ENCODE results near the gene ZNF622. TPM values are rescaled to one million over a fixed set of nuclear protein-coding genes. Genes with fewer than 3 reads are reported as not detected.
A peak's percentile ranks its signal among the peaks of the same experiment; 100 is the strongest.

ZNF622 gene
- total and polyA plus RNA-seq, 12 donors, result 29.6 to 103 (median 54.9) TPM

GRCh38 chr5:16507716-16508115, 42.1 kb upstream of the ZNF622 start:
- DNase-seq, result no peak
- ATAC-seq, result no peak
- no peak for TF ChIP-seq CTCF (IDR thresholded peaks at IDR 0.05)
- Histone ChIP-seq H3K4me3 (peak overlapping the region; percentile 4 to 60 (median 48)), H3K27ac (peak overlapping the region; percentile 57 to 96 (median 88)), H3K36me3 (no peaks in the 10 kb centered on the region), H3K27me3 (no peaks in the 10 kb centered on the region), H3K4me1 (peaks cover 0 to 38% (median 7%) of the 10 kb centered on the region in 9 donors), H3K9me3 (no peaks in the 10 kb centered on the region)
- intact Hi-C loops (cut with DNase I), result loop anchor here in 4 of 10 donors (2.0 to 5.0 kb wide), 4 partner anchors 35 to 45 kb away; no protein-coding TSS in a partner anchor

- Histone ChIP-seq H3K4me1 (peaks cover 0 to 50% (median 7%) of the 10 kb centered on the region in 9 donors), H3K4me3 (peak overlapping the region; percentile 2 to 60 (median 48)), H3K27ac (peak overlapping the region; percentile 37 to 96 (median 88)), H3K9me3 (no peaks in the 10 kb centered on the region), H3K36me3 (no peaks in the 10 kb centered on the region), H3K27me3 (no peaks in the 10 kb centered on the region)
- intact Hi-C loops (cut with DNase I), result loop anchor here in 3 of 10 donors (5.0 kb wide), 3 partner anchors 36 to 46 kb away; no protein-coding TSS in a partner anchor
- ATAC-seq (peak in 6 of 8 donors; percentile 3 to 45 (median 10)), DNase-seq (no peak)
- WGBS, 2 donors, result 36 to 68% methylated on average over 6 of the region's 6 CpGs
- no peak for TF ChIP-seq CTCF (IDR thresholded peaks at IDR 0.05)
Measured at GRCh38 chr5:16505904-16506303, 40.3 kb upstream of the ZNF622 start.

- DNase-seq (no peak), ATAC-seq (peak; percentile 3 to 59 (median 23))
- H3K27ac ChIP-seq, result peak overlapping the region; percentile 37 to 96 (median 88)
- peak overlapping the region; percentile 2 to 60 (median 48) for H3K4me3 ChIP-seq
- no peaks in the 10 kb centered on the region for H3K27me3 ChIP-seq
- no peaks in the 10 kb centered on the region for H3K36me3 ChIP-seq
- intact Hi-C loops (cut with DNase I), result loop anchor here in 3 of 10 donors (5.0 kb wide), 3 partner anchors 37 to 47 kb away; no protein-coding TSS in a partner anchor
- no peaks in the 10 kb centered on the region for H3K9me3 ChIP-seq
- H3K4me1 ChIP-seq, result peaks cover 0 to 56% (median 10%) of the 10 kb centered on the region in 9 donors
- no peak for TF ChIP-seq CTCF (IDR thresholded peaks at IDR 0.05)
- 59 to 60% methylated on average over 17 of the region's 17 CpGs for WGBS, 2 donors
Measured at GRCh38 chr5:16505140-16505891, 39.7 kb upstream of the ZNF622 start.

- H3K4me3 ChIP-seq, result peak overlapping the region in 8 of 10 donors; percentile 32 to 60 (median 50)
- WGBS, 2 donors, result 79 to 81% methylated on average over 10 of the region's 10 CpGs
Measured at GRCh38 chr5:16504571-16504970, 39.0 kb upstream of the ZNF622 start.

More at GRCh38 chr5:16504571-16504970, 39.0 kb upstream of the ZNF622 start:
- no peak for DNase-seq
- Histone ChIP-seq H3K4me1 (peaks cover 0 to 60% (median 8%) of the 10 kb centered on the region in 9 donors), H3K27me3 (no peaks in the 10 kb centered on the region), H3K27ac (peak overlapping the region in 7 of 10 donors; percentile 69 to 96 (median 87)), H3K9me3 (no peaks in the 10 kb centered on the region), H3K36me3 (no peaks in the 10 kb centered on the region)
- ATAC-seq, result no peak
- no peak for TF ChIP-seq CTCF (IDR thresholded peaks at IDR 0.05)
- intact Hi-C loops (cut with DNase I), result no loop called here
